ENCODE results near the gene CCDC51. TPM values are rescaled to one million over a fixed set of nuclear protein-coding genes. Genes with fewer than 3 reads are reported as not detected.

The CCDC51 gene
- total and polyA plus RNA-seq, 2 of the 13 experiments (the other 11 are each of a cell fraction or from before 2014, with no cell fraction given), result 18.1 to 29.4 TPM

DNA sequence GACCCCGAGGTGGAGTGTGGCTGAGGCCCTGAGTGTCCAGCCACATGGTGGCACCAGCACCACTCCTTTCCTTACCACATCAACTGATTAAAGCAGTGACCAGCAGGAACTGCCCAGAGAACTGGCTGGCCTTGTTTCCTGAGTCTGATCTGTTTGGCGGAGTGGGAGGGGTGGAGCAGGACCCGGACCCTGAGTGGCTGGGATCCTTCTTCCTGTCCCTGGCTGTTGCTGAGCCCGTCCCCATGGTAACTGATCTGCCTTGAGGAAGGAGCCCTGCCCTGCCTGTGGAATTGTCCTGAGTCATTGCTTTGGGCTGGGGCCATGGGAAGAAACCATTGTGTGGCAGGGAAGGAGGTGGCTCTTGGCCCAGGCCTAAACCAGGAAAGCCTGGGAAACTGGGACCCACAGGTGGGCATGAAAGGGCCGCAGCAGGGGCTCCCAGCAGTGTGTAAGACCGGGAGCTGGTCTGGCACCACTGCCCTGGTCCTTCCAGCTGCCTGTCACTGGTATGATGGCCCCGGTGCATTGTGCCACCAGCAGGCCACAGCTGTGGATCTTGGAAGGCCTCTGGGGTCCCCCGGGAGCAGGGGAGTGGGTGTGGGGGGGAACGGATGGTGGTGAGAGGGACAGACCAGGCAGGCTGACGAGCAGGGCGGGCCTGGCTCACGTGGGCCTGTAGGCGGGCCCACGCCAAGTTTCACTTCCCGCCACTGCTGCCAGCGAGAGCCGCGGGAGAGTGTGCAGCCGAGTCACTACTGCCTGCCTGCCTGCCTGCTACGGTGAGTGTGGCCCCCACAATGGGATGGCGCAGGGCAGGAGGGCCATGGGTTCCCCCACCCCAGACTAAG, 25.8 kb upstream of the CCDC51 start (continued):
- TF ChIP-seq, protein P1, sequence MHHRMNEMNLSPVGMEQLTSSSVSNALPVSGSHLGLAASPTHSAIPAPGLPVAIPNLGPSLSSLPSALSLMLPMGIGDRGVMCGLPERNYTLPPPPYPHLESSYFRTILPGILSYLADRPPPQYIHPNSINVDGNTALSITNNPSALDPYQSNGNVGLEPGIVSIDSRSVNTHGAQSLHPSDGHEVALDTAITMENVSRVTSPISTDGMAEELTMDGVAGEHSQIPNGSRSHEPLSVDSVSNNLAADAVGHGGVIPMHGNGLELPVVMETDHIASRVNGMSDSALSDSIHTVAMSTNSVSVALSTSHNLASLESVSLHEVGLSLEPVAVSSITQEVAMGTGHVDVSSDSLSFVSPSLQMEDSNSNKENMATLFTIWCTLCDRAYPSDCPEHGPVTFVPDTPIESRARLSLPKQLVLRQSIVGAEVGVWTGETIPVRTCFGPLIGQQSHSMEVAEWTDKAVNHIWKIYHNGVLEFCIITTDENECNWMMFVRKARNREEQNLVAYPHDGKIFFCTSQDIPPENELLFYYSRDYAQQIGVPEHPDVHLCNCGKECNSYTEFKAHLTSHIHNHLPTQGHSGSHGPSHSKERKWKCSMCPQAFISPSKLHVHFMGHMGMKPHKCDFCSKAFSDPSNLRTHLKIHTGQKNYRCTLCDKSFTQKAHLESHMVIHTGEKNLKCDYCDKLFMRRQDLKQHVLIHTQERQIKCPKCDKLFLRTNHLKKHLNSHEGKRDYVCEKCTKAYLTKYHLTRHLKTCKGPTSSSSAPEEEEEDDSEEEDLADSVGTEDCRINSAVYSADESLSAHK (CRISPR knock-in tag; IDR thresholded peaks at IDR 0.05; ENCODE audit: borderline replicate concordance), result no peak
- TF ChIP-seq ZNF569 (CRISPR knock-in tag; IDR thresholded peaks at IDR 0.05; ENCODE audit: borderline replicate concordance) (no peak), STAT5B (CRISPR knock-in tag; IDR thresholded peaks at IDR 0.05) (no peak), PHF5A (CRISPR knock-in tag; IDR thresholded peaks at IDR 0.05; ENCODE audit: low read depth, unreplicated experiment) (peak; percentile 72), ZNF619 (CRISPR knock-in tag; IDR thresholded peaks at IDR 0.05) (peak; percentile 39; the same call in 1 of the 2 replicates), ZBTB37 (CRISPR knock-in tag; IDR thresholded peaks at IDR 0.05) (no peak), SMAD9 (CRISPR knock-in tag; IDR thresholded peaks at IDR 0.05) (no peak), KDM2A (CRISPR knock-in tag; IDR thresholded peaks at IDR 0.05; ENCODE audit: borderline replicate concordance, low read depth) (peak; percentile 47; the same call in 1 of the 2 replicates), TEF (CRISPR knock-in tag; IDR thresholded peaks at IDR 0.05) (no peak), ZNF687 (CRISPR knock-in tag; IDR thresholded peaks at IDR 0.05) (peak; percentile 81), MEF2D (CRISPR knock-in tag; IDR thresholded peaks at IDR 0.05) (no peak; the same call in 1 of the 2 replicates), KMT2A (CRISPR knock-in tag; IDR thresholded peaks at IDR 0.05) (no peak), ZMAT3 (CRISPR knock-in tag; conservative IDR thresholded peaks at IDR 0.05) (0 out of 2 replicates have a peak, but pooled peaks have one; percentile 60), HNRNPUL1 (IDR thresholded peaks at IDR 0.05; ENCODE audit: low read depth, low read length) (no peak)
- TF ChIP-seq, protein P2, sequence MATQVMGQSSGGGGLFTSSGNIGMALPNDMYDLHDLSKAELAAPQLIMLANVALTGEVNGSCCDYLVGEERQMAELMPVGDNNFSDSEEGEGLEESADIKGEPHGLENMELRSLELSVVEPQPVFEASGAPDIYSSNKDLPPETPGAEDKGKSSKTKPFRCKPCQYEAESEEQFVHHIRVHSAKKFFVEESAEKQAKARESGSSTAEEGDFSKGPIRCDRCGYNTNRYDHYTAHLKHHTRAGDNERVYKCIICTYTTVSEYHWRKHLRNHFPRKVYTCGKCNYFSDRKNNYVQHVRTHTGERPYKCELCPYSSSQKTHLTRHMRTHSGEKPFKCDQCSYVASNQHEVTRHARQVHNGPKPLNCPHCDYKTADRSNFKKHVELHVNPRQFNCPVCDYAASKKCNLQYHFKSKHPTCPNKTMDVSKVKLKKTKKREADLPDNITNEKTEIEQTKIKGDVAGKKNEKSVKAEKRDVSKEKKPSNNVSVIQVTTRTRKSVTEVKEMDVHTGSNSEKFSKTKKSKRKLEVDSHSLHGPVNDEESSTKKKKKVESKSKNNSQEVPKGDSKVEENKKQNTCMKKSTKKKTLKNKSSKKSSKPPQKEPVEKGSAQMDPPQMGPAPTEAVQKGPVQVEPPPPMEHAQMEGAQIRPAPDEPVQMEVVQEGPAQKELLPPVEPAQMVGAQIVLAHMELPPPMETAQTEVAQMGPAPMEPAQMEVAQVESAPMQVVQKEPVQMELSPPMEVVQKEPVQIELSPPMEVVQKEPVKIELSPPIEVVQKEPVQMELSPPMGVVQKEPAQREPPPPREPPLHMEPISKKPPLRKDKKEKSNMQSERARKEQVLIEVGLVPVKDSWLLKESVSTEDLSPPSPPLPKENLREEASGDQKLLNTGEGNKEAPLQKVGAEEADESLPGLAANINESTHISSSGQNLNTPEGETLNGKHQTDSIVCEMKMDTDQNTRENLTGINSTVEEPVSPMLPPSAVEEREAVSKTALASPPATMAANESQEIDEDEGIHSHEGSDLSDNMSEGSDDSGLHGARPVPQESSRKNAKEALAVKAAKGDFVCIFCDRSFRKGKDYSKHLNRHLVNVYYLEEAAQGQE (IDR thresholded peaks at IDR 0.05; ENCODE audit: borderline replicate concordance in 1 of 2, low read depth in 1 of 2, low read length in 2 of 2), result no peak

Data from HepG2 (cell line).